Body of pancreas (tissue), 4 donors: ENCODE measurements around the gene NKD2.

ENCODE experiments used
- CTCF ChIP-seq, 7 experiments: fragments of 450-650 bp in 4 of 7; fragments of 200-600 bp in 3 of 7; sonication (generic) in 3 of 7; IDR thresholded peaks; one replicate each; pipeline ENCODE4 v1.5.1; 2016 to 2019; ENCODE audit warnings: antibody characterized with exemption in 7 of 7
- POLR2A ChIP-seq, 3 donors: fragments of 450-650 bp; IDR thresholded peaks; one replicate each; pipeline ENCODE4 v1.6.1; 2016; ENCODE audit warnings: antibody characterized with exemption in 3 of 3, mild to moderate bottlenecking in 2 of 3

- no peak for TF ChIP-seq CTCF (IDR thresholded peaks at IDR 0.05)
- TF ChIP-seq POLR2A (IDR thresholded peaks at IDR 0.05): no peak
Measured at GRCh38 chr5:968881-969280, 39.7 kb upstream of the NKD2 start.
